GM10266 (cell line): Measurements from ENCODE around the gene WAPL.

Source experiments
- DNase-seq: peaks from one replicate; pipeline ENCODE4 v3.0.0; 2012; ENCODE audit errors: extremely low spot score
- CTCF ChIP-seq: IDR thresholded peaks from 2 replicates; pipeline ENCODE4 v1.5.1; 2012; ENCODE audit warnings: mild to moderate bottlenecking, low read depth; ENCODE audit not compliant: control insufficient read depth, insufficient read depth; ENCODE audit errors: missing control alignments

WAPL gene

GRCh38 chr10:86486856-86487255 lies 34.7 kb downstream of the WAPL start:
- no peak for TF ChIP-seq CTCF
- DNase-seq = no peak

GRCh38 chr10:86483664-86484063 lies 37.9 kb downstream of the WAPL start:
- no peak for TF ChIP-seq CTCF

GRCh38 chr10:86481761-86482160 lies 39.8 kb downstream of the WAPL start:
- no peak for TF ChIP-seq CTCF
- DNase-seq = no peak

More at GRCh38 chr10:86483664-86484063, 37.9 kb downstream of the WAPL start:
- no peak for DNase-seq

- no peak for DNase-seq
- TF ChIP-seq CTCF = no peak
These were observed 41.0 kb downstream of the WAPL start for GRCh38 chr10:86480571-86480970.

GRCh38 chr10:86472061-86472460 lies 49.5 kb downstream of the WAPL start:
- TF ChIP-seq CTCF = no peak
- no peak for DNase-seq

GRCh38 chr10:86461963-86462804 lies 59.4 kb downstream of the WAPL start:
- no peak for TF ChIP-seq CTCF
- DNase-seq = no peak

GRCh38 chr10:86451604-86451960 lies 70.0 kb downstream of the WAPL start:
- DNase-seq = no peak
- TF ChIP-seq CTCF = no peak
